ENCODE results near the gene TNS1. TPM values are rescaled to one million over a fixed set of nuclear protein-coding genes. Genes with fewer than 3 reads are reported as not detected.

The TNS1 gene
- total RNA-seq, 1 donor from 2014 or later: 7.9 TPM

- no peaks in the 10 kb centered on the region for H3K36me3 Mint-ChIP-seq (ENCODE audit: insufficient read depth)
- TF ChIP-seq CTCF (IDR thresholded peaks at IDR 0.05; ENCODE audit: unreplicated experiment): no peak
- no peaks in the 10 kb centered on the region for H3K9me3 Mint-ChIP-seq (ENCODE audit: low read depth)
- no peak for DNase-seq (ENCODE audit: low spot score, unreplicated experiment)
- no peaks in the 10 kb centered on the region for H3K4me1 Mint-ChIP-seq (ENCODE audit: low read depth)
- peak overlapping the region; percentile 29 for H3K27ac Mint-ChIP-seq
- H3K4me3 Mint-ChIP-seq (ENCODE audit: low read depth): no peak overlapping the region
- peaks cover 30% of the 10 kb centered on the region for H3K27me3 Mint-ChIP-seq
Measured at GRCh38 chr2:217752714-217753459, 249.9 kb downstream of the TNS1 start.

- no peak for TF ChIP-seq CTCF (IDR thresholded peaks at IDR 0.05; ENCODE audit: unreplicated experiment)
- H3K27me3 Mint-ChIP-seq: peaks cover 27% of the 10 kb centered on the region
- no peaks in the 10 kb centered on the region for H3K36me3 Mint-ChIP-seq (ENCODE audit: insufficient read depth)
- no peak overlapping the region for H3K27ac Mint-ChIP-seq
- no peak overlapping the region for H3K4me3 Mint-ChIP-seq (ENCODE audit: low read depth)
- H3K9me3 Mint-ChIP-seq (ENCODE audit: low read depth): no peaks in the 10 kb centered on the region
- no peak for DNase-seq (ENCODE audit: low spot score, unreplicated experiment)
- no peaks in the 10 kb centered on the region for H3K4me1 Mint-ChIP-seq (ENCODE audit: low read depth)
Measured at GRCh38 chr2:217751952-217752351, 250.8 kb downstream of the TNS1 start.

- no peak overlapping the region for H3K27ac Mint-ChIP-seq
- H3K4me1 Mint-ChIP-seq (ENCODE audit: low read depth): no peaks in the 10 kb centered on the region
- H3K36me3 Mint-ChIP-seq (ENCODE audit: insufficient read depth): no peaks in the 10 kb centered on the region
- H3K4me3 Mint-ChIP-seq (ENCODE audit: low read depth): no peak overlapping the region
- peaks cover 23% of the 10 kb centered on the region for H3K27me3 Mint-ChIP-seq
- no peaks in the 10 kb centered on the region for H3K9me3 Mint-ChIP-seq (ENCODE audit: low read depth)
- no peak for TF ChIP-seq CTCF (IDR thresholded peaks at IDR 0.05; ENCODE audit: unreplicated experiment)
- no peak for DNase-seq (ENCODE audit: low spot score, unreplicated experiment)
Measured at GRCh38 chr2:217751192-217751591, 251.6 kb downstream of the TNS1 start.

Small RNA genes lying within 50 kb of the gene (microRNA-seq; reads per million reads assigned to microRNA genes)
- gene MIR6809 (ENCODE audit: borderline number of aligned reads, unreplicated experiment): not detected

Other genes starting within 250 kb of the TNS1 start
- not detected in 2 replicates for gene RUFY4, start 66.3 kb upstream of the TNS1 start, total RNA-seq
- gene CXCR2, start 123.0 kb upstream of the TNS1 start, total RNA-seq: not detected in 2 replicates
- not detected in 2 replicates for gene CXCR1, start 164.0 kb upstream of the TNS1 start, total RNA-seq
- 153 and 160 TPM in 2 replicates for gene ARPC2, start 214.2 kb upstream of the TNS1 start, total RNA-seq